Thymus (tissue), 11 donors: Measurements from ENCODE around the gene DEF6. TPM values are rescaled to one million over a fixed set of nuclear protein-coding genes. Genes with fewer than 3 reads are reported as not detected.

Experiments used
- DNase-seq, 9 donors: peaks; one replicate each; pipeline ENCODE4 v3.0.0-alpha.2; 2013; ENCODE audit warnings: low spot score in 9 of 9, low read depth in 6 of 9, missing footprints in 1 of 9
- H3K27ac ChIP-seq, 2 donors: one replicate each; pipeline ENCODE4 v1.5.1; 2013; ENCODE audit warnings: control low read depth in 1 of 2, low read depth in 1 of 2, low read length in 1 of 2, mild to moderate bottlenecking in 1 of 2, moderate library complexity in 1 of 2
- H3K27me3 ChIP-seq, 2 donors: one replicate each; pipeline ENCODE4 v1.5.1; 2013; ENCODE audit warnings: low read length in 1 of 2; ENCODE audit not compliant: control insufficient read depth in 2 of 2, insufficient read depth in 1 of 2
- H3K36me3 ChIP-seq, 2 donors: one replicate each; pipeline ENCODE4 v1.5.1; 2013; ENCODE audit warnings: low read length in 1 of 2, mild to moderate bottlenecking in 1 of 2, moderate library complexity in 1 of 2; ENCODE audit not compliant: control insufficient read depth in 2 of 2, insufficient read depth in 2 of 2
- H3K4me1 ChIP-seq, 2 donors: one replicate each; pipeline ENCODE4 v1.5.1; 2013; ENCODE audit warnings: low read length in 2 of 2; ENCODE audit not compliant: control insufficient read depth in 2 of 2, insufficient read depth in 2 of 2
- H3K4me3 ChIP-seq, 2 donors: one replicate each; pipeline ENCODE4 v1.5.1; 2013; ENCODE audit warnings: low read length in 2 of 2, control low read depth in 1 of 2, mild to moderate bottlenecking in 1 of 2
- H3K9me3 ChIP-seq, 2 donors: one replicate each; pipeline ENCODE4 v1.5.1; 2013; ENCODE audit warnings: low read length in 1 of 2, mild to moderate bottlenecking in 1 of 2; ENCODE audit not compliant: control insufficient read depth in 2 of 2, insufficient read depth in 1 of 2
- WGBS: extraction: QIAGEN DNeasy Blood & Tissue Kit; methylation state at CpG from one replicate; pipeline ENCODE4 v1.1.7; 2013; 5-methylcytosine and 5-hydroxymethylcytosine counted together
- polyA plus RNA-seq: library from polyadenylated mRNA; stranded (reverse); fragments of 200-250 nt; gene quantifications from one replicate; pipeline ENCODE4 v1.2.3, GENCODE V29; 2013
- total RNA-seq: library from RNA; stranded (reverse); fragments of 120-200 nt; gene quantifications from one replicate; pipeline ENCODE4 v1.2.4, GENCODE V29; 2013
- donor health status: healthy.

Gene DEF6
- total and polyA plus RNA-seq, 2 donors = 75.7 to 148 TPM

DNA sequence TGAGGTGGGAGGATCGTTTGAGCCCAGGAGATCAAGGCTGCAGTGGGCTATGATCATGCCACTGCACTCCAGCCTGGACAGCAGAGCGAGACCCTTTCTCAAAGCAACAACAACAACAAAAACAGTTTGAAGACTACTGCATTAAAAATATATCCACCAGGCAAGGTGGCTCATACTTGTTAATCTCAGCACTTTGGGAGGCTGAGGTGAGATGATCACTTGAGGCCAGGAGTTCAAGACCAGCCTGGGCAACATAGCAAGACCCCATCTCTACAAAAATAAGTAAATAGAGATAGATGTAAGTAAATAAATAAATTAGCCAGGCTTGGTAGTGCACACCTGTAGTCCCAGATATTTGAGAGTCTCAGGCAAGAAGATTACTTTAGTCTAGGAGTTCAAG is 25.6 kb upstream of the DEF6 start:
- H3K36me3 ChIP-seq = peaks cover 0 to 2% of the 10 kb centered on the region in 2 donors
- no peaks in the 10 kb centered on the region for H3K27me3 ChIP-seq
- no peak for DNase-seq
- no peak overlapping the region for H3K4me3 ChIP-seq
- peaks cover 0 to 3% of the 10 kb centered on the region in 2 donors for H3K4me1 ChIP-seq
- no peaks in the 10 kb centered on the region for H3K9me3 ChIP-seq
- WGBS = over 99% methylated on average over 2 of the region's 2 CpGs
- H3K27ac ChIP-seq = no peak overlapping the region

DNA sequence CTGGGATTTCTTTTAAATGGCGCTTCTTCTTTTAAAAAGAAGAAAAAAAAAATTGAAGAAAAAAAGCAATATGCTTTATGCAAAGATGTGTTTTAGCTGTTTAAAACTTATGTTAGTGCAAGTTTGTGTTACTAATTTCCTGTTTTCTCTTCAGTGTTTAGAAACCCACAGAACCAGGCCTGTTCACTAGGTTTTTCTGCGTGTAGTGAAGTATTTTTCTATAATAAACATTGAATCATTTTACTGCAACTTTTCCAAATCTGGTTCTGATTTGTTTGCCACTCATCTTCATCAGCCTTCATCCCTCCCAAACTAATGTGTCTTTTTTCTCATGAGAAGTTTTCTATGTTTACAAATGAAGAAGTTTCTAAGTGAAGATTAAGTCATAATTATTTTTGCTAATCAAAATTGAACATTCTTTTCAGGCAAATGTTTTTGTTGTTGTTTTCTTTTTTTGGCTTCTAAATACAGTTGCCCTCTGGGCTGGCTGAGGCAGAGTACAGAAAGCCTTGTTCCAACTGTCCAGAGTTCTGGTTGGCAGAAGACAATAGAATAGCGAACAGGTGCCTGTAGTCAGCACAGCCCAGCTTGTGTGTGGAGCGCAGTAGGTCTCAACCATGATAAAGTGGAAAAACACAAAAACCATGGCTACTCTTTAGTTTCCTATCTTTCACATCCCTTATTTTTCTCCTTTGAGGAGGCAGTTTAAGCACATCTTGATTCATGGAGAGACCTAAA is 23.6 kb upstream of the DEF6 start:
- Histone ChIP-seq H3K36me3 (peaks cover 2 to 4% of the 10 kb centered on the region in 2 donors), H3K4me3 (no peak overlapping the region), H3K9me3 (no peaks in the 10 kb centered on the region), H3K27me3 (no peaks in the 10 kb centered on the region), H3K27ac (no peak overlapping the region), H3K4me1 (peaks cover 0 to 3% of the 10 kb centered on the region in 2 donors)
- no peak for DNase-seq
- 97% methylated on average over 4 of the region's 4 CpGs for WGBS

DNA sequence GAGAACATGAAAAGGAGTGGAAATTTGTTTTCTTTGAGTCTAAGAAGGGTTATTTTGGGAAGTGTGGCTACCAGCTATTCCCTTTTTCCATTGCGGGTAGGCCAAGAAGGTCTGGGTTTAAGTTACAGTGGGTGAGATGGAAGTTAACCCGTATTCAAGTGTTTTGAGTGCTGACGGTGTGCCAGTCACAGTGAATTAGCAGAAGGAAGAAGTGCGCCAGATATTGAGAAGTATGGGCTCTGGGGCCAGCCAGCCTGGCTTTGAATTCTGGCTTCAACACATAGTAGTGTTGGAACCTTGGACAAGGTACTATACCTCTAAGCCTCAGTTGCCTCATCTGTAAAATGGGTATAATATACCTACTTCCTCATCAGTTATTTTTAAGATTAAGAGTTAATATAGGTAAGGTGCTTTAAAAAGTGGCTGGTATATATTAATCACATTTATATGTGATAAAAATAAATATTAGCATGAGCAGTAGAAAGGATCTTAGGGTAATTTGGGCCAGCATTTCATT is 21.8 kb upstream of the DEF6 start:
- WGBS = 95% methylated on average over 4 of the region's 4 CpGs
- no peak overlapping the region for H3K4me3 ChIP-seq
- peaks cover 4% of the 10 kb centered on the region in 2 donors for H3K36me3 ChIP-seq
- H3K27me3 ChIP-seq = no peaks in the 10 kb centered on the region
- H3K9me3 ChIP-seq = no peaks in the 10 kb centered on the region
- no peak for DNase-seq
- H3K27ac ChIP-seq = no peak overlapping the region
- no peaks in the 10 kb centered on the region for H3K4me1 ChIP-seq

DNA sequence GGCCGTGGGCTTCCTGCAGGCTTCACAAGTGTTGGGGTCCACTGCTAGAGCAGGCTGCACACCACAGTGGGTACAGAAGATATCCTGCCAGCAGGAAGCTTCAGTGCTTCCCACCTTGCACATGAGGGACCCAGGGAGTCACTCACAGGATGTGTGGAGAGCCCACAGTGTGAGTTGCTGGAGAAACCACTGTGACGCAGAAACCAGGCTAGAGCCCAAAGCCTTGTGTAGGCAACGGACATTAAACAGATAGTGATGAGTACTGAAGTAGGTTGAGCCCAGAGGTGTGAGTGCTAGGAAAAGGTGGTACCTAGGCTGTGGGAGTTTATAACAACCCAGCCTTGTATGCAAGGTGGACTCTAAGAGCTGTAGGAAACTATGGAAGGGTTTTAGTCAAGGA is 18.9 kb upstream of the DEF6 start:
- Histone ChIP-seq H3K4me1 (no peaks in the 10 kb centered on the region), H3K36me3 (peaks cover 30 to 32% of the 10 kb centered on the region in 2 donors), H3K9me3 (peaks cover 0 to 2% of the 10 kb centered on the region in 2 donors), H3K27me3 (no peaks in the 10 kb centered on the region), H3K4me3 (no peak overlapping the region), H3K27ac (no peak overlapping the region)
- DNase-seq = no peak
- WGBS = 99% methylated on average over 3 of the region's 3 CpGs

DNA sequence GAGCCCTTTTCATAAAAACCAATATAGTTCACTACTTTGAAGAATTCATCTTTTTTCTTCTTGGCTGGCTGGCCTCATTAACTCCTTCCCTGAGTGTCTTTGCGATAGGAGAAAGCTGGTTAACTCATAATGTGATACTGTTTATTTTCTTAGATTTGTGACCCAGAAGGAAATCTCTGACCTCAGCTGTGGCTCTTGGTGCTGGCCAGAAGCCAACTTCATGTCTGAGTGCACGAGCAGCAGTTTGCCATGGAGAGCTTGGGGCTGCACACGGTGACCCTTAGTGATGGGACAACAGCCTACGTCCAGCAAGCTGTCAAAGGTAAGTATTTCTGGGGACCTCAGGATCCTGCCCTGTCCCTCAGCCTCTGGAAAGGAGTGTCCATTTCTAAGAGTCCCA is 16.7 kb upstream of the DEF6 start:
- Histone ChIP-seq H3K9me3 (peaks cover 0 to 2% of the 10 kb centered on the region in 2 donors), H3K4me3 (no peak overlapping the region), H3K27ac (no peak overlapping the region), H3K36me3 (peaks cover 36 to 45% of the 10 kb centered on the region in 2 donors), H3K4me1 (no peaks in the 10 kb centered on the region), H3K27me3 (no peaks in the 10 kb centered on the region)
- DNase-seq = no peak
- WGBS = 90% methylated on average over 4 of the region's 4 CpGs

DNA sequence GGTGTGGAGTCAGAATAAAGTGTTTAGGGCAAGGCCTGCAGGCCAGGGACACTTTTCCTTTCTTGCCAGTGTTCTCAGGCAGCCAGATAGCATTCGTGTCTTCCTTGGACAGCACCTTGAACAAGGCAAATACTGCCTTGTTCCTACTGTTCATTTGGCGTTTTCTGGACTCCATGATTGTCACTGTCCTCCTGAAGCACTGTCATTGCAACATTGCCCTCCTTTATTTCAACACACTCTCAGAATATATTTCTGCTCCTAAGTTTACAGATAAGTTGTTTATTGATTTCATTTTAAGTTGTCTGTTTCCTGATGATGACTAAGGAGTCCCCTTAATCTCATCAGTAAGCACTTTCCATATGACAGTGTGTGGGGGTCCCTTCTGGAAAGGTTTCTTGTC is 15.1 kb upstream of the DEF6 start:
- H3K36me3 ChIP-seq = peaks cover 51 to 61% of the 10 kb centered on the region in 2 donors
- no peak for DNase-seq
- whole genome bisulfite sequencing = 100% methylated on average over 2 of the region's 2 CpGs
- H3K27me3 ChIP-seq = no peaks in the 10 kb centered on the region
- H3K4me3 ChIP-seq = no peak overlapping the region
- H3K4me1 ChIP-seq = no peaks in the 10 kb centered on the region
- no peak overlapping the region for H3K27ac ChIP-seq
- peaks cover 0 to 2% of the 10 kb centered on the region in 2 donors for H3K9me3 ChIP-seq

DNA sequence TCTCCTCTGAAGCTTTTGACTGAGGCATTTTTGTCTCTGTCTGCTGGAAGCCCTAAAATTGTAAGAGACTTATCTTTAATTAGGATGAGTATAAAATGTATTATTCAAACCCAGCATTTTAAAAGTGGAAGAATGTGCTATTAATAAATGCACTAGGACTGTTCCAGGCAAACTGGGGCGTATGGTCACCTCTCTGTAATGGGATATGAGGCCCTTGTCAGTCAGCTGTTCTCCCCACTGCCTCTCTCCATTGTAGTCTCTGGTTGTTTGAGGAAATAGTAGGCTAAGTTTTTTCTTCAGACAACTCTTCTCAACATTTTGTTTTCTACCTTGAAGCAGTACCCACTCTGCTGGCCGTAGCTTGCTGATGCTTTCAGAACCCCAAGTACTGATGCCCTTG is 14.3 kb upstream of the DEF6 start:
- no peak overlapping the region for H3K27ac ChIP-seq
- no peak for DNase-seq
- H3K4me1 ChIP-seq = no peaks in the 10 kb centered on the region
- H3K4me3 ChIP-seq = no peak overlapping the region
- 99% methylated on average over 2 of the region's 2 CpGs for WGBS
- H3K9me3 ChIP-seq = peaks cover 0 to 2% of the 10 kb centered on the region in 2 donors
- H3K36me3 ChIP-seq = peaks cover 60 to 70% of the 10 kb centered on the region in 2 donors
- H3K27me3 ChIP-seq = no peaks in the 10 kb centered on the region

DNA sequence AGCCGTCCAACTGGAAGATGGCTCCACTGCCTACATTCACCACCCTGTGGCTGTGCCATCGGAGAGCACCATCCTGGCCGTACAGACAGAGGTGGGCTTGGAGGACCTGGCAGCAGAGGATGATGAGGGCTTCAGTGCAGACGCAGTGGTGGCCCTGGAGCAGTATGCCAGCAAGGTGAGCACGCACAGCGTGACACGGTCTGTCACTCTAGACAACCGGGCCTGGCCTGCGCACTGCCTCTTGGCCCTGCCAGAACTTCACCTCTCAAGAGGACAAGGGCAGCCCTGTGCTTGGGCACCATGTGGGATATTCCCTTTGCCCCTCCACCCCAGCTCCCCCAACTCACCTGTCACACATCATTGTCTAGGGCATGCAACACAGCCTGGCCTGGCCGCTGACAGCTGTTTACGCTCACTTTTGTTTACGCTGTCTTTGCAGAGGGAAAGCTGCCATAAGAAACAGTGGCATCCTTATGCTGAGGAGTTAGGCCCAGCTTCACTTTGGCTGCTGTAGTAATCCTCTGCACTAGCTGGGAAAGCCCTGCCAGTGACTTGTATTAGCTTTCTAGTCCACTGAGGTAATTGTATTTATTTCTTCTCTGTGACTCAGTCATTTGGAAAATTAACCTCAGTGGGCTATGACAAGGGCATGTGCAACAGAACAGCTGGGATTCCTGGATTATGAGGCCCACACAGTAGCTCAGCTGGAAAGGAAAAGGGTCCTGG is 9.8 kb upstream of the DEF6 start:
- no peak for DNase-seq
- Histone ChIP-seq H3K36me3 (peaks cover 79 to 88% of the 10 kb centered on the region in 2 donors), H3K27me3 (no peaks in the 10 kb centered on the region), H3K9me3 (no peaks in the 10 kb centered on the region), H3K4me1 (no peaks in the 10 kb centered on the region), H3K4me3 (no peak overlapping the region), H3K27ac (no peak overlapping the region)
- WGBS = 98% methylated on average over 12 of the region's 12 CpGs

DNA sequence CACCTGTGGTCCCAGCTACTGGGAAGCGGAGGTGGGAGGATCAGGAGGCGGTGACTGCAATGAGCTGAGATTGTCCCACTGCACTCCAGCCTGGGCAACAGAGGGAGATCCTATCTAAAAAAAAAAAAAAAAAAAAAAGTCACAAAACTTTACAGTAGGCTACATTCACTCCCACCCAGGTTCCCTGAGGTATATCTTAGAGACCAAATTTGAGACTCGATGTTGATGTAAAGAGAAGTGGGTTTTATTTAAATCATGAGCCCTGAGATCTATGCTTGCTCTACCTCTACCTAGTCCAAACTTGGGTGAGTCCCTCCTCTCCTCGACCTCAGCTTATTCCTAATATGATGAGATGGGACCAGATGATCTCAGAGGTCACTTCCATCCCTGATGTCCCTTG is 8.8 kb upstream of the DEF6 start:
- Histone ChIP-seq H3K4me1 (no peaks in the 10 kb centered on the region), H3K27ac (no peak overlapping the region), H3K4me3 (no peak overlapping the region), H3K9me3 (no peaks in the 10 kb centered on the region), H3K36me3 (peaks cover 78 to 88% of the 10 kb centered on the region in 2 donors), H3K27me3 (no peaks in the 10 kb centered on the region)
- DNase-seq = no peak
- 70% methylated on average over 4 of the region's 4 CpGs for WGBS
